AG10803 (cell line): ENCODE measurements around the gene CRB3.

Experiments
- DNase-seq: peaks from one replicate; pipeline ENCODE4 v3.0.0; 2010; ENCODE audit warnings: low read depth
- H3K4me3 ChIP-seq: 2 replicates; pipeline ENCODE4 v1.5.1; 2011; ENCODE audit warnings: mild to moderate bottlenecking, low read length, control low read depth
- CTCF ChIP-seq: conservative IDR thresholded peaks from 2 replicates; pipeline ENCODE4 v1.5.1; 2011; ENCODE audit warnings: mild to moderate bottlenecking, low read length, control low read depth, inconsistent platforms

The CRB3 gene

GRCh38 chr19:6483235-6483634, 19.2 kb downstream of the CRB3 start:
- H3K4me3 ChIP-seq = no peak overlapping the region
- TF ChIP-seq CTCF = no peak
- DNase-seq = no peak

GRCh38 chr19:6484230-6484629, 20.2 kb downstream of the CRB3 start:
- no peak for TF ChIP-seq CTCF
- no peak for DNase-seq
- no peak overlapping the region for H3K4me3 ChIP-seq

DNA sequence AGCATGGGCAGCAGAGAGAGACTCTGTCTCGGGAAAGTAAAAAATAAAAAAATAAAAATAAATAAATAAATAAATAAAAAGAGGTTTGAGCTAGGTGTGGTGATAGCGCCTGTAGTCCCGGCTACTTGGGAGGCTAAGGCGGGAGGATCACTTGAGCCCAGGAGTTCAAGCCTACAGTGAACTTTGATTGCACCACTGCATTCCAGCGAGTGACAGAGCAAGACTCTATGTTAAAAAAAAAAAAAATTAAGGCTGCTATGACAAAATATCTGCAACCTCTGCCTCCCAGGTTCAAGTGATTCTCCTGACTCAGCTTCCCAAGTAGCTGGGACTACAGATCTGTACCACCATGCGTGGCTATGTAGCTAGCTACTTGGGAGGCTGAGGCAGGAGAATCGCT, 20.8 kb downstream of the CRB3 start:
- no peak for DNase-seq
- no peak for TF ChIP-seq CTCF
- H3K4me3 ChIP-seq = no peak overlapping the region

- no peak overlapping the region for H3K4me3 ChIP-seq
- no peak for DNase-seq
- no peak for TF ChIP-seq CTCF
Observed at GRCh38 chr19:6489278-6490061, 25.4 kb downstream of the CRB3 start.

DNA sequence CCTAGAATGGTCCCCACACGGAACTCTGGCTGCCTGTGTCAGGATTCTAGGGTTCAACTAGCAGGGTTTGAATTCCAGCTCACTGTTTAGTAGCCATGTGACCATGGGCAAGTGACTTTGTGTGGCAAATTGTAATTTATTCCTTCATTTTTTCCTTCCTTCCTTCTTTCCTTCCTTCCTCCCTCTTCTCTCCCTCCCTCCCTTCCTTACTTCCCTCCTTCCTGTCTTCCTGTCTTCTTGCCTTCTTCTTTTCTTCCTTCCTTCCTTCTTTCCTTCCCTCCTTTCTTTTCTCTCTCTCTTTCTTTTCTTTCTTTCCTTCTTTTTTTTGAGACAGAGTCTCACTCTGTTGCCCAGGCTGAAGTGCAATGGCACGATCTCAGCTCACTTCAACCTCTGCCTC, 26.1 kb downstream of the CRB3 start:
- no peak for TF ChIP-seq CTCF
- no peak for DNase-seq
- H3K4me3 ChIP-seq = no peak overlapping the region

GRCh38 chr19:6491802-6492592, 27.9 kb downstream of the CRB3 start:
- H3K4me3 ChIP-seq = no peak overlapping the region
- no peak for DNase-seq
- no peak for TF ChIP-seq CTCF
